PC-3 (cell line): ENCODE data around the gene MPO.

Experiments
- EZH2 ChIP-seq: fragments of 300-600 bp; sonication (generic); IDR thresholded peaks from one replicate; pipeline ENCODE4 v1.6.1; 2017; ENCODE audit warnings: antibody characterized with exemption, mild to moderate bottlenecking, low read length; ENCODE audit not compliant: unreplicated experiment
- EZH2phosphoT487 ChIP-seq: fragments of 300-600 bp; sonication (generic); IDR thresholded peaks from 2 replicates; pipeline ENCODE4 v1.6.1; 2018; ENCODE audit warnings: mild to moderate bottlenecking, antibody characterized with exemption, low read length, borderline replicate concordance
- TF ChIP-seq, protein P1 (sequence below): fragments of 300-600 bp; sonication (generic); conservative IDR thresholded peaks from 2 replicates; pipeline ENCODE4 v1.5.1; 2017; ENCODE audit warnings: antibody characterized with exemption, low read depth, mild to moderate bottlenecking, low read length

DNA sequence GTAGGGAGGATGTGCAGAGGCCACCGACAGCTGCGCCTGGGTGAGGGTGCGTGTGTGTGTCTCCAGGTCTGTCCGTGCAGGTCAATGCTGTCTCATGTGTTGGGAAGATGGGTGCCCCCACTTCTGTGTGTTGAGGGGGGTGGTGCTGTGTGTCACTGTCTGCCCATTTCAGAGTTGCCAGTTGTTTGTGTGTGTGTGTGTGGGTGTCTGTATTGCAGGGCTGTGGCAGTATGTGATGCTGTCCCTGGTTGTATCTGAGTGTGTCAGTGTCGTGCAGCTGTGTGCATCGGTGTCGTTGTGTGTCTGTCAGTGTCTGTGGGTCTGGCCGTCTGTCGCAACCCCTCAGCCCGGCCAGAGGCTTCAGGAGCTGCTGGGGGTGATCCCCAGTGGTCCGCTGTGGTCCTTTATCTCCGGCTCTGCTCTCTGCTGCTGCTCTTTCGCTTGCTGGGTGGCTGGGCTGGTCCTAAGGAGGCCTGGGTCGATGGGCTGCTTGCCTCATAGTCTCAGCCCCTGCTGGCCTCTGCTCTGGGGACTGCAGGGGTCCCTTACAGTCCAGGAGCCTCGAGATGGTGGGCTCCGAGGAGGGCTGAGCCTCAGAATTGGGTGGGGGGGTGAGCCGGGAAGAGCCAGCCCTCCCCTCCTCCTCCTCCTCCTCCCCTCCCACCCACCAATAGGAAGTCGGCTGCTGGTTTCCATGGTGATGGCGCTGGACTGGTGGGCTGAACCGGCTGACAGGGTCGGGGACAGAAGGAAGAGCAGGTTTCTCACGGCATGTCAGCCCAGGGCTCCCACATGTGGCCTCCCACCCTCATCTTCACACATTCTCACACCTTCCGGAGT is 47.7 kb upstream of the MPO start, which contains the start of gene TSPOAP1:
- TF ChIP-seq, protein P1, sequence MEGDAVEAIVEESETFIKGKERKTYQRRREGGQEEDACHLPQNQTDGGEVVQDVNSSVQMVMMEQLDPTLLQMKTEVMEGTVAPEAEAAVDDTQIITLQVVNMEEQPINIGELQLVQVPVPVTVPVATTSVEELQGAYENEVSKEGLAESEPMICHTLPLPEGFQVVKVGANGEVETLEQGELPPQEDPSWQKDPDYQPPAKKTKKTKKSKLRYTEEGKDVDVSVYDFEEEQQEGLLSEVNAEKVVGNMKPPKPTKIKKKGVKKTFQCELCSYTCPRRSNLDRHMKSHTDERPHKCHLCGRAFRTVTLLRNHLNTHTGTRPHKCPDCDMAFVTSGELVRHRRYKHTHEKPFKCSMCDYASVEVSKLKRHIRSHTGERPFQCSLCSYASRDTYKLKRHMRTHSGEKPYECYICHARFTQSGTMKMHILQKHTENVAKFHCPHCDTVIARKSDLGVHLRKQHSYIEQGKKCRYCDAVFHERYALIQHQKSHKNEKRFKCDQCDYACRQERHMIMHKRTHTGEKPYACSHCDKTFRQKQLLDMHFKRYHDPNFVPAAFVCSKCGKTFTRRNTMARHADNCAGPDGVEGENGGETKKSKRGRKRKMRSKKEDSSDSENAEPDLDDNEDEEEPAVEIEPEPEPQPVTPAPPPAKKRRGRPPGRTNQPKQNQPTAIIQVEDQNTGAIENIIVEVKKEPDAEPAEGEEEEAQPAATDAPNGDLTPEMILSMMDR: no peak
- TF ChIP-seq EZH2 (no peak), EZH2phosphoT487 (no peak)
